ENCODE results near the gene FRMD8.
"Not testable (repeated sequence)": the region's sequence is repeated elsewhere in the genome, so short reads cannot be mapped to it uniquely, and the experiment has no call there.

Gene FRMD8

DNA sequence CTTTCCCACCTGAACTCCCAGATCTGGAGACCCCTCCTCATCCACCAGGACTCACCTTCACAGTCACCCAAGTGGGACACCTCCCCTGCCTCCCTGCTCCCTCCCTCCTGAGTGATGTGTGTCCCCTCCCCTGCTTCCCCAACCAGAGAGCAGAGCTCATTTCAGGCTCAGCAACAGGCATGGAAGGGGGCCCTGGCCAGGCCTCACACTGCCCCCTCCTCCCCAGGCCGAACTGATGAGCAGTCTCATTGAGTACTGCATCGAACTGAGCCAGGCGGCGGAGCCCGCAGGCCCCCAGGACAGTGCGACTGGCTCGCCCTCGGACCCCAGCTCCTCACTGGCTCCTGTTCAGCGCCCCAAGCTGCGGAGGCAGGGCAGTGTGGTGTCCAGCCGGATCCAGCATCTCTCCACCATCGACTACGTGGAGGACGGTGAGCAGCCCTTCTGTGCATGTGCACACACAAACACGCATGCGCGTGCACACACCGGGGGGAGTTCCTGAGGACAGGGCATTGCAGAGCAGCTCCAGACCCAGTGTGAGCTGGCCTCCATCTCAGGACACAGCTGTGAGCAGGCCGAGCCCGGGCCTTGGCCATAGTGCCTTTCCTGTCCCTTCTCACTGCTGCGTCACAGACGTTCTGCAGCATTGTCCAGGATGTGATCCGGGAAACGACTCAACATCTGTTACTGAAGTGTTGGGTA, 18.4 kb downstream of the FRMD8 start:
- DNase-seq (ENCODE audit: low spot score), result no peak
- TF ChIP-seq, protein P1, sequence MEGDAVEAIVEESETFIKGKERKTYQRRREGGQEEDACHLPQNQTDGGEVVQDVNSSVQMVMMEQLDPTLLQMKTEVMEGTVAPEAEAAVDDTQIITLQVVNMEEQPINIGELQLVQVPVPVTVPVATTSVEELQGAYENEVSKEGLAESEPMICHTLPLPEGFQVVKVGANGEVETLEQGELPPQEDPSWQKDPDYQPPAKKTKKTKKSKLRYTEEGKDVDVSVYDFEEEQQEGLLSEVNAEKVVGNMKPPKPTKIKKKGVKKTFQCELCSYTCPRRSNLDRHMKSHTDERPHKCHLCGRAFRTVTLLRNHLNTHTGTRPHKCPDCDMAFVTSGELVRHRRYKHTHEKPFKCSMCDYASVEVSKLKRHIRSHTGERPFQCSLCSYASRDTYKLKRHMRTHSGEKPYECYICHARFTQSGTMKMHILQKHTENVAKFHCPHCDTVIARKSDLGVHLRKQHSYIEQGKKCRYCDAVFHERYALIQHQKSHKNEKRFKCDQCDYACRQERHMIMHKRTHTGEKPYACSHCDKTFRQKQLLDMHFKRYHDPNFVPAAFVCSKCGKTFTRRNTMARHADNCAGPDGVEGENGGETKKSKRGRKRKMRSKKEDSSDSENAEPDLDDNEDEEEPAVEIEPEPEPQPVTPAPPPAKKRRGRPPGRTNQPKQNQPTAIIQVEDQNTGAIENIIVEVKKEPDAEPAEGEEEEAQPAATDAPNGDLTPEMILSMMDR (IDR thresholded peaks at IDR 0.05; ENCODE audit: extremely low read depth, missing control alignments), result no peak

DNA sequence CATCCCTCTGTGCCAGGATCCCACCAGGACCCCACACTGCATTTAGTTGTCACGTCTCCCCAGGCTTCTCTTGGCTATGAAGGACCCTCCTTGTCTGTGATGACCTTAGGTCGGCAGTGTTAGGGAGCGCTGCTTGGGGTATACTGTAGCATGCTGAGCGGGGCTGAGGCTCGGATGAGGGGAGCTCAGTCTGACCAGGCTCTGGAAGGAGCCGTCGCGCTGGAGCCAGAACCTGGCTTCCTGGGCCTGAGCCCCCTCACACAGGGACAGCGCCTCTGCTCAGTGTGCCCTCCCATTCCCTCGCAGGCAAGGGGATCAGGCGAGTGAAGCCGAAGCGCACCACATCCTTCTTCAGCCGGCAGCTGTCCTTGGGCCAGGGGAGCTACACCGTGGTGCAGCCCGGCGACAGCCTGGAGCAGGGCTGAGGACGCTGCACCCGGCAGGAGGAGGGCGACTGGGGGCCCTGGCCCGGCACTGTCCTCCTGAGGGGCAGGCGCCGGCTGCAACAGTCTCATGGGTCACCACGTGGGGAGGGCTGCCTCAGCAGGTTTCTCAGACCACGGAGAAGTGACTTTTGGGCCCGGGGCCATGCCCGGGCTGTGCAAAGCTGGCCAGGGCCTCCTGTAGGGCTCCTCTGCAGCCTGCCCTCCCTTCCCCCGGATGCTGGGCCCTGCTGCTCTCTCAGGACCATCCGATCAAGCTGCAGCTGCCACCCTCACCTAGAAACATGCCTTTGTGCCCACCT, 24.7 kb downstream of the FRMD8 start:
- no peak for DNase-seq (ENCODE audit: low spot score)
- TF ChIP-seq, protein P1 (IDR thresholded peaks at IDR 0.05; ENCODE audit: extremely low read depth, missing control alignments), result no peak

DNA sequence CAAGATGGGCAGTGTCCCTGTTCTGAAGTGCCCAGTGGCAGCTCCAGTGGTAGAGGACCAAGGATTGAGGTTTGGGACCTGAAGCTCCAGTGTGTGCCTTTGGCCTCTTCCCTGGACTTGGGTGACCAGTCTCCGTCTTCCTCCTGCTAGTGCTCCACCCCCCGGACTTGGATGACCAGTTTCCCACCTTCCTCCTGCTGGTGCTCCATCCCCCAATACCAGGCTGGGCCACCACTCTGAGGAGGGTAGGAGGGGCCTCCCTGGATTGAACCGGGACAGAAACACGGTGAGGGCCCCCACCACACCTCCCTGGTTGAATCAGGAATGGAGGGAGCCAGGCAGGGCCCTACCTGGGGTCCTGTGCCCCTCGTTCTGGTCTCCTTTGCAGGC, 25.2 kb downstream of the FRMD8 start:
- TF ChIP-seq, protein P1 (IDR thresholded peaks at IDR 0.05; ENCODE audit: extremely low read depth, missing control alignments), result no peak
- DNase-seq (ENCODE audit: low spot score), result no peak

DNA sequence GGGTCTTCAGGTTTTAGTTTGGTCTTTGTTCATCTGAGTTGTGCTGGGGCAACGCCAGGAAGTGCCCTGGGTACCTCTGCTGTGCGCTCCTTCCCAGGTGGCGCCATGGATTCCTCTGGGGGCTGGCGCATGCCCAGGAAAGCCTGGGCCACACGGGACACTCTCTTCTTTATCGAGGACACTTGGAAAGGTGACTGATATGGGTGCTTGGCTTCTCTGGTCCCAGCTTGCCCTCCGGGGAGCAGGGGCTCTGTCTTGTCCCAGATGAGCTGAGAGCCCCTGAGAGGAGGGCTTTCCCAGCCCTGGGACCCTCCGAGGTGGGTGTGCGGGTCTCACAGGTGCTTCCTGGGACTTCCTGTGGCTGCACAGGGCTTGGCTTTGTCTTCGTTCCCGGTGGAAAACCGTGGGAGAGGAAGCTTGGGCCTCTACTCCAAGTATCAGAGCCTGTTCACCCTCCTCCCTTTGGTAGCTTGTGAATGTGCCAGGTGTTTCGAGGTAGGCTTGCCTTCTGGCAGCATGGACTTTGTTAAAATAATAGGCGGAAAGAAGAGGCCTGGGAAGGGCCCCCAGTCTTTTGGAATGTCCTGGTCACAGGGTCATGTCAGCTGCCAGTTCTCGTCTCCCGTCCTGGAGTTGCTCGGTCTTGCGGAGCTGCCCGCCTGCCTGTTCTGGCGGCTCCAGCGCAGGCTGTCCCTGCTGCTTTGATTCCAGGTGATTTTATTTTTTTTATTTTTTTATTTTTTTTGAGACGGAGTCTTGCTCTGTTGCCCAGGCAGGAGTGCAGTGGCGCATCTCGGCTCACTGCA, 26.0 kb downstream of the FRMD8 start:
- TF ChIP-seq, protein P1 (IDR thresholded peaks at IDR 0.05; ENCODE audit: extremely low read depth, missing control alignments), result no peak

GRCh38 chr11:65413077-65413664, 26.7 kb downstream of the FRMD8 start:
- DNase-seq (ENCODE audit: low spot score), result not testable (repeated sequence)

More for the DNA sequence above, 26.0 kb downstream of the FRMD8 start:
- no peak for DNase-seq (ENCODE audit: low spot score)

- DNase-seq (ENCODE audit: low spot score), result peak; percentile 12
- TF ChIP-seq, protein P1 (IDR thresholded peaks at IDR 0.05; ENCODE audit: extremely low read depth, missing control alignments), result no peak
Observed at GRCh38 chr11:65414776-65415498, 28.5 kb downstream of the FRMD8 start.
